ENCODE data around the gene PPFIA4.
"Not testable (repeated sequence)": the region's sequence is repeated elsewhere in the genome, so short reads cannot be mapped to it uniquely, and the experiment has no call there.

DNA sequence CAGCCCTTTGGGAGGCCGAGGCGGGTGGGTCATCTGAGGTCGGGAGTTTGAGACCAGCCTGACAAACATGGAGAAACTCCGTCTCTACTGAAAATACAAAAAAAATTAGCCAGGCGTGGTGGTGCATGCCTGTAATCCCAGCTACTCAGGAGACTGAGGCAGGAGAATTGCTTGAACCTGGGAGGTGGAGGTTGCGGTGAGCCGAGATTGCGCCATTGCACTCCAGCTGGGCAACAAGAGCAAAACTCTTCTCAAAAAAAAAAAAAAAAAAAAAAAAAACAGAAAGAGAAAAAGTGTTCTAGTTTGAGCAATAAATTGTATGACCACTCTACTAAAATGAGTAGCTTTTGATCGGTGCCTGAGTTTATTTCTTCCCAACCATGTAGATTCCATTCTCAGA lies 40.2 kb upstream of the PPFIA4 start:
- TF ChIP-seq, protein P1, sequence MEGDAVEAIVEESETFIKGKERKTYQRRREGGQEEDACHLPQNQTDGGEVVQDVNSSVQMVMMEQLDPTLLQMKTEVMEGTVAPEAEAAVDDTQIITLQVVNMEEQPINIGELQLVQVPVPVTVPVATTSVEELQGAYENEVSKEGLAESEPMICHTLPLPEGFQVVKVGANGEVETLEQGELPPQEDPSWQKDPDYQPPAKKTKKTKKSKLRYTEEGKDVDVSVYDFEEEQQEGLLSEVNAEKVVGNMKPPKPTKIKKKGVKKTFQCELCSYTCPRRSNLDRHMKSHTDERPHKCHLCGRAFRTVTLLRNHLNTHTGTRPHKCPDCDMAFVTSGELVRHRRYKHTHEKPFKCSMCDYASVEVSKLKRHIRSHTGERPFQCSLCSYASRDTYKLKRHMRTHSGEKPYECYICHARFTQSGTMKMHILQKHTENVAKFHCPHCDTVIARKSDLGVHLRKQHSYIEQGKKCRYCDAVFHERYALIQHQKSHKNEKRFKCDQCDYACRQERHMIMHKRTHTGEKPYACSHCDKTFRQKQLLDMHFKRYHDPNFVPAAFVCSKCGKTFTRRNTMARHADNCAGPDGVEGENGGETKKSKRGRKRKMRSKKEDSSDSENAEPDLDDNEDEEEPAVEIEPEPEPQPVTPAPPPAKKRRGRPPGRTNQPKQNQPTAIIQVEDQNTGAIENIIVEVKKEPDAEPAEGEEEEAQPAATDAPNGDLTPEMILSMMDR (IDR thresholded peaks at IDR 0.05) = not testable (repeated sequence)
- not testable (repeated sequence) for TF ChIP-seq POLR2A (IDR thresholded peaks at IDR 0.05)
